ENCODE measurements around the gene TSKU. TPM values are rescaled to one million over a fixed set of nuclear protein-coding genes. Genes with fewer than 3 reads are reported as not detected.
A peak's percentile ranks its signal among the peaks of the same experiment; 100 is the strongest.

TSKU gene
- polyA plus RNA-seq, 1 of the 3 experiments (the other 2 are of a cell fraction), result 20.7 TPM

- TF ChIP-seq FOSL2 (IDR thresholded peaks at IDR 0.05; ENCODE audit: borderline replicate concordance, low read depth), result no peak
Observed at GRCh38 chr11:76822406-76822805, 39.2 kb downstream of the TSKU start (continued).

DNA sequence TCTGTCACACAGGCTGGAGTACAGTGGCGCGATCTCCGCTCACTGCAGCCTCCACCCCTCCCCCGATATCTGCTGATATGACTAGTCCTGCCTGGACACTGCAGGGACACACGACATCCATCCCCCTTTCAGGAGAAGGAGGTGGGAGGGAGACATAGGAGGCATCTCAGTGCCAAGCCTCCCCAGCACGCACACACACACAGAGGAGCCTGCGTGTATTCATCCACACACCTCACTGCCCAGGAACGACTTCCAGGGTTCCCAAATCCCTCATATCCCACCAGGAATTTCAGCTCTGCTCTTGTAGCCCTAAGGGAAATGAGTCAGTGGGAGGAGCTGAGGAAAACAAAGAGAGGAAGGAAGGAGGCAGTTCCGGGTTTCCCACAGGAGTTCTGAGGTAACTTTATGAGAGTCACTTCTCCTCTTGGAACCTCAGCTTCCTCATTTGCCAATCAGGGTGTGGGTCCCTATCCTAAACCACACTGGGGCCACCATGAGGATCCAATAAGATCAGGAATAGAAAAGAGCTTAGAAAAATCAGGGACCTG, 40.4 kb downstream of the TSKU start:
- no peak overlapping the region for H3K4me3 ChIP-seq (ENCODE audit: low read depth in 2 of 2, low read length in 1 of 2)
- no peaks in the 10 kb centered on the region for H3K79me2 ChIP-seq (ENCODE audit: insufficient read depth)
- POLR2A ChIA-PET, result no interaction called here
- no peaks in the 10 kb centered on the region for H3K27me3 ChIP-seq (ENCODE audit: insufficient read depth)
- H3K27ac ChIP-seq (ENCODE audit: low read depth in 2 of 2, low read length in 1 of 2), result no peak overlapping the region; a peak in 1 of 4 replicates
- no peaks in the 10 kb centered on the region for H4K20me1 ChIP-seq (ENCODE audit: insufficient read depth)
- H3F3A ChIP-seq (replicated peaks; ENCODE audit: insufficient read depth), result no peaks in the 10 kb centered on the region
- no peaks in the 10 kb centered on the region for H3K36me3 ChIP-seq (replicated peaks in 1 of 2; ENCODE audit: control insufficient read depth in 1 of 2, insufficient read depth in 2 of 2, low read length in 1 of 2)
- 58% methylated on average over 9 of the region's 9 CpGs for WGBS (ENCODE audit: low lambda C conversion rate)
- no peak for DNase-seq
- H3K9me3 ChIP-seq, result no peaks in the 10 kb centered on the region
- CTCF ChIA-PET, result interaction anchor here (1.0 to 1.8 kb wide), 3 partner anchors 14 to 96 kb away, joined by 4 to 16 read pairs (median 4); no protein-coding TSS in a partner anchor
- no peaks in the 10 kb centered on the region for H3K9me2 ChIP-seq
- TF ChIP-seq CHD2 (IDR thresholded peaks at IDR 0.05; ENCODE audit: low read length, partially characterized antibody), result no peak
- peak; percentile 48; the same call in 1 of the 2 replicates for TF ChIP-seq ELF1 (IDR thresholded peaks at IDR 0.05)
- no peak for TF ChIP-seq RCOR1 (IDR thresholded peaks at IDR 0.05; ENCODE audit: low read length)
- peaks cover 0 to 7% of the 10 kb centered on the region in 2 experiments; a peak in 2 of 4 replicates for H3K4me1 ChIP-seq (ENCODE audit: control insufficient read depth in 1 of 2, insufficient read depth in 2 of 2, low read depth in 1 of 2, low read length in 1 of 2)
- peak overlapping the region; percentile 60 for H3K4me2 ChIP-seq
- peak overlapping the region; percentile 86 for H2AFZ ChIP-seq (ENCODE audit: low read depth)
- H3K9ac ChIP-seq, result no peak overlapping the region; the same call in 1 of the 2 replicates

DNA sequence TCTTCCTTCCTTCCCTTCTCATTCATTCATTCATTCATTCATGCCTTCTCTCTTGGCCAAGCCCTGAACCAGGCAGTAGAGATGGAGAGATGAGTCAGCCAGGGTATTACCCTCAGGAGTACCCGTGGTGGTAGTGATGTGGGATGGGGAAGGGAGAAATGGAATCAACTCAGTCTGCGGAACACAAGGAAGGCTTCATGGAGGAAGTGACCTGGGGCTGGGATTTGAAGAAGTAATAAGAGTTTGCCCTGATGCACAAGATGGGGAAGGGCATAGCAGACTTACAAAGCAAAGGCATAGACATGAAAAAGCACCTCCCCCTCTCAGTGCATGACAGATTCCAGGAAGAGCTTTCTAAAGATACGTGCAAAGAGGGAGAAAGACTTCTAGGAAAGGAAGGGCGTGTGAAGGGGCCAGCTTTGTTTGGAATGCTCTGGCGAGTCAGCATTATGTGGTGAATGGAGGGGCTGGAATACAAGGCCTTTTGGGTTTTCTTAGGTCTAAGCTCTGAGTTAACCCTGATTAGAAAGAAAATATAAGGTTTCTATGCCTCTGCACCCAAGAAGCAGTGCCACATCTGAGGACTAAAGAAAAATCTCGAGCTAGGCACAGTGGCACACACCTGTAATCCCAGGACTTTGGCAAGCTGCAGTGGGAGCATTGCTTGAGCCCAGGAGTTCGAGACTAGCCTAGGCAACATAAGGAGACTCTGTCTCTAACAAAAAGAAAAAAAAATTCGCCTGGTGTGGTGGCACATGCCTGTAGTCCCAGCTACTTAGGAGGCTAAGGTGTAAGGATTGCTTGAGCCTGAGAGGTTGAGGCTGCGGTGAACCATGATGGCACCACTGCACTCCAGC, 41.2 kb downstream of the TSKU start:
- Histone ChIP-seq H3K27ac (ENCODE audit: low read depth in 2 of 2, low read length in 1 of 2) (no peak overlapping the region; a peak in 1 of 4 replicates), H3K79me2 (ENCODE audit: insufficient read depth) (no peaks in the 10 kb centered on the region), H2AFZ (ENCODE audit: low read depth) (peak overlapping the region; percentile 86), H3K9ac (no peak overlapping the region; the same call in 1 of the 2 replicates), H3K9me2 (no peaks in the 10 kb centered on the region), H3K36me3 (replicated peaks in 1 of 2; ENCODE audit: control insufficient read depth in 1 of 2, insufficient read depth in 2 of 2, low read length in 1 of 2) (no peaks in the 10 kb centered on the region), H3K4me3 (ENCODE audit: low read depth in 2 of 2, low read length in 1 of 2) (no peak overlapping the region), H3K27me3 (ENCODE audit: insufficient read depth) (no peaks in the 10 kb centered on the region), H3K4me1 (ENCODE audit: control insufficient read depth in 1 of 2, insufficient read depth in 2 of 2, low read depth in 1 of 2, low read length in 1 of 2) (peaks cover 0 to 7% of the 10 kb centered on the region in 2 experiments; a peak in 2 of 4 replicates), H3F3A (replicated peaks; ENCODE audit: insufficient read depth) (no peaks in the 10 kb centered on the region), H3K9me3 (no peaks in the 10 kb centered on the region), H3K4me2 (no peak overlapping the region), H4K20me1 (ENCODE audit: insufficient read depth) (no peaks in the 10 kb centered on the region)
- POLR2A ChIA-PET, result no interaction called here
- 76% methylated on average over 9 of the region's 9 CpGs for WGBS (ENCODE audit: low lambda C conversion rate)
- no peak for DNase-seq
- CTCF ChIA-PET, result interaction anchor here (1.0 to 1.8 kb wide), 3 partner anchors 15 to 95 kb away, joined by 4 to 16 read pairs (median 4); no protein-coding TSS in a partner anchor
- no peak for TF ChIP-seq RFX5 (IDR thresholded peaks at IDR 0.05; ENCODE audit: low read length)

- ChIA-PET CTCF (interaction anchor here (1.0 to 1.8 kb wide), 4 partner anchors 15 to 94 kb away, joined by 3 to 16 read pairs (median 4); no protein-coding TSS in a partner anchor), POLR2A (no interaction called here)
- Histone ChIP-seq H3K4me1 (ENCODE audit: control insufficient read depth in 1 of 2, insufficient read depth in 2 of 2, low read depth in 1 of 2, low read length in 1 of 2) (peaks cover 0 to 7% of the 10 kb centered on the region in 2 experiments; a peak in 2 of 4 replicates), H3K9ac (no peak overlapping the region), H2AFZ (ENCODE audit: low read depth) (no peak overlapping the region), H3K9me2 (no peaks in the 10 kb centered on the region), H3K79me2 (ENCODE audit: insufficient read depth) (no peaks in the 10 kb centered on the region), H3K27me3 (ENCODE audit: insufficient read depth) (no peaks in the 10 kb centered on the region), H3K4me3 (ENCODE audit: low read depth in 2 of 2, low read length in 1 of 2) (no peak overlapping the region), H3K36me3 (replicated peaks in 1 of 2; ENCODE audit: control insufficient read depth in 1 of 2, insufficient read depth in 2 of 2, low read length in 1 of 2) (no peaks in the 10 kb centered on the region), H4K20me1 (ENCODE audit: insufficient read depth) (no peaks in the 10 kb centered on the region), H3K27ac (ENCODE audit: low read depth in 2 of 2, low read length in 1 of 2) (no peak overlapping the region), H3K9me3 (no peaks in the 10 kb centered on the region), H3F3A (replicated peaks; ENCODE audit: insufficient read depth) (no peaks in the 10 kb centered on the region), H3K4me2 (no peak overlapping the region)
- no peak for DNase-seq
- TF ChIP-seq SMC3 (IDR thresholded peaks at IDR 0.05; ENCODE audit: low read depth, low read length) (no peak), REST (IDR thresholded peaks at IDR 0.05; ENCODE audit: low read depth, low read length) (no peak), ELF1 (IDR thresholded peaks at IDR 0.05) (no peak), GATA2 (CRISPR knock-in tag; IDR thresholded peaks at IDR 0.05) (no peak), EZH2phosphoT487 (IDR thresholded peaks at IDR 0.05; ENCODE audit: borderline replicate concordance, low read depth) (no peak), FOXJ3 (CRISPR knock-in tag; IDR thresholded peaks at IDR 0.05) (no peak), MEF2A (IDR thresholded peaks at IDR 0.05; ENCODE audit: borderline replicate concordance, low read depth) (no peak), GABPA (IDR thresholded peaks at IDR 0.05; ENCODE audit: low read depth) (no peak)
- 88% methylated on average over 5 of the region's 5 CpGs for WGBS (ENCODE audit: low lambda C conversion rate)
Observed at GRCh38 chr11:76824980-76825725, 42.0 kb downstream of the TSKU start.

All from SK-N-SH (cell line).